Measurements from ENCODE around the gene FMNL2.

DNA sequence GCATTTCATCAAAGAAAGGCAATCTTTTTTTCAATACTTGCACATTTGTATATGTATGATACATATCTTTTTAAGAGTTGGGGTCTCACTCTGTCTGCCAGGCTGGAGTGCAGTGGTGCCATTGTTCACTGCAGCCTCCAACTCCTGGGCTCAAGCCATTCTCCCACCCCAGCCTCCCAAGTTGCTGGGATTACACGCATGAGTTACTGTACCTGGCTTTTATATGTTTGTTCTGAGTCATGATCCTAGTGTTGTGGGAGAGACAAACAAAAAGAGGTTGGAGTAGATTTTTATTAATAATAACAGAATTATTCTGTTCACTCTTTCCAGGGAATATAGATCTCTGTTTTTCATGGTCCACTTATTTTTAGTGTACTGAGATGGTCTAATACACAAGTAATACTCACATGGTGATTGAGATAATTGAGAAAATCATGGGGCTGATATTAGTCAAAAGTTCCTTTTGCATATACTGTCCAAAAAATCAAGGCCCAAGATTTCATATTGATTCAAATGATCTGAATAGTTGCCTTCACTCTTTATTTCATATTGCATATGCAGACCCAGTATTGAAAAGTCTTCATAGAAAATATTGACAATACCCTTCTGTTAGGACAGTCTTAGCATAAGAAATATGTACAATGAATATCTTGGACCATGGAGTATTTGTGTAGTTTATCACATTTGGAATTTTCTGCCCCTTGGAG lies 138.3 kb downstream of the FMNL2 start:
- TF ChIP-seq EZH2 (IDR thresholded peaks at IDR 0.05; ENCODE audit: borderline replicate concordance, low read depth, low read length, severe bottlenecking): no peak
- no peak for TF ChIP-seq CTCF (IDR thresholded peaks at IDR 0.05; ENCODE audit: borderline replicate concordance, extremely low read depth, low read length, poor library complexity, severe bottlenecking)
